GM12878 (cell line): ENCODE data around the gene PIM2. TPM values are rescaled to one million over a fixed set of nuclear protein-coding genes. Genes with fewer than 3 reads are reported as not detected.
A peak's percentile ranks its signal among the peaks of the same experiment; 100 is the strongest.

ENCODE experiments used
- ATF7 ChIP-seq: fragments of 450-650 bp; IDR thresholded peaks from 2 replicates; pipeline ENCODE4 v1.6.1; 2016; ENCODE audit warnings: low read depth, mild to moderate bottlenecking
- BHLHE40 ChIP-seq, 2 experiments: fragments of 450-650 bp in 1 of 2; IDR thresholded peaks; 2 replicates each; pipeline ENCODE4 v1.6.1; 2011 to 2017; ENCODE audit warnings: low read depth in 2 of 2, borderline replicate concordance in 1 of 2, improper control_type of control experiment in 1 of 2, low read length in 1 of 2, mild to moderate bottlenecking in 1 of 2
- HDGF ChIP-seq: fragments of 450-650 bp; IDR thresholded peaks from 2 replicates; pipeline ENCODE4 v1.6.1; 2016; ENCODE audit warnings: antibody characterized with exemption
- KDM1A ChIP-seq: fragments of 200-600 bp; sonication (generic); IDR thresholded peaks from 2 replicates; pipeline ENCODE4 v1.6.1; 2016; ENCODE audit warnings: borderline replicate concordance
- MYC ChIP-seq: IDR thresholded peaks from 2 replicates; pipeline ENCODE4 v1.6.1; 2011; ENCODE audit warnings: mild to moderate bottlenecking, low read length, moderate library complexity, inconsistent platforms; ENCODE audit not compliant: insufficient read depth, insufficient replicate concordance, insufficient read length, severe bottlenecking
- NR2C1 ChIP-seq: fragments of 450-650 bp; IDR thresholded peaks from 2 replicates; pipeline ENCODE4 v1.6.1; 2017; ENCODE audit warnings: antibody characterized with exemption, mild to moderate bottlenecking, moderate library complexity
- PAX5 ChIP-seq: IDR thresholded peaks from 2 replicates; pipeline ENCODE4 v1.6.1; 2011; ENCODE audit warnings: low read depth, low read length, borderline replicate concordance
- PML ChIP-seq: IDR thresholded peaks from 2 replicates; pipeline ENCODE4 v1.6.1; 2012; ENCODE audit warnings: low read length, inconsistent platforms
- RB1 ChIP-seq: fragments of 450-650 bp; formaldehyde crosslinking; IDR thresholded peaks from 2 replicates; pipeline ENCODE4 v1.6.1; 2017; ENCODE audit warnings: mild to moderate bottlenecking, borderline replicate concordance
- SUPT20H ChIP-seq: IDR thresholded peaks from 2 replicates; pipeline ENCODE4 v1.6.1; 2011; ENCODE audit warnings: low read depth, mild to moderate bottlenecking, low read length, moderate library complexity, borderline replicate concordance; ENCODE audit not compliant: control insufficient read depth
- TCF12 ChIP-seq: IDR thresholded peaks from 2 replicates; pipeline ENCODE4 v1.6.1; 2011; ENCODE audit warnings: low read depth, mild to moderate bottlenecking, low read length
- ZNF217 ChIP-seq: fragments of 450-650 bp; IDR thresholded peaks from 2 replicates; pipeline ENCODE4 v1.6.1; 2017; ENCODE audit warnings: antibody characterized with exemption, mild to moderate bottlenecking
- polyA plus RNA-seq, 11 experiments: library from polyadenylated mRNA; depleted of rRNA in 4 of 11; unstranded in 6 of 11; stranded (reverse) in 5 of 11; fragments of >200 nt; fragmentation: Nextera tagmentation in 4 of 11; fragmentation: Illumina TruSeq in 1 of 11; extraction: Ambion mirVana in 4 of 11; extraction: Trizol in 1 of 11; gene quantifications; 1 replicate in 1 of 11; 2 replicates in 10 of 11; pipeline versions ENCODE4 v1.2.1 to v1.2.3, GENCODE V29; 2011 to 2016; ENCODE audit warnings: inconsistent platforms in 2 of 11, missing spikeins in 2 of 11, low read depth in 1 of 11
- total RNA-seq, 4 experiments: library from RNA; depleted of rRNA in 3 of 4; stranded (reverse); fragments of >200 nt in 3 of 4; fragmentation: Illumina TruSeq in 1 of 4; extraction: Trizol in 1 of 4; gene quantifications; 2 replicates each; pipeline versions ENCODE4 v1.2.1 to v1.2.3, GENCODE V29; 2013 to 2021
- TF ChIP-seq, protein P1 (sequence below): fragments of 450-650 bp; IDR thresholded peaks from 2 replicates; pipeline ENCODE4 v1.6.1; 2016; ENCODE audit warnings: mild to moderate bottlenecking
- TF ChIP-seq, protein P2 (sequence below): fragments of 450-650 bp; IDR thresholded peaks from 2 replicates; pipeline ENCODE4 v1.6.1; 2017; ENCODE audit warnings: borderline replicate concordance
- TF ChIP-seq, protein P3 (sequence below): fragments of 450-650 bp; IDR thresholded peaks from 2 replicates; pipeline ENCODE4 v1.6.1; 2017; ENCODE audit warnings: mild to moderate bottlenecking, low read depth, inconsistent platforms; ENCODE audit not compliant: poor library complexity, severe bottlenecking

PIM2 gene
- total and polyA plus RNA-seq, 10 of the 15 experiments (the other 5 are each of a cell fraction or from before 2014, with no cell fraction given) = 19.2 to 96.8 (median 32.3) TPM

DNA sequence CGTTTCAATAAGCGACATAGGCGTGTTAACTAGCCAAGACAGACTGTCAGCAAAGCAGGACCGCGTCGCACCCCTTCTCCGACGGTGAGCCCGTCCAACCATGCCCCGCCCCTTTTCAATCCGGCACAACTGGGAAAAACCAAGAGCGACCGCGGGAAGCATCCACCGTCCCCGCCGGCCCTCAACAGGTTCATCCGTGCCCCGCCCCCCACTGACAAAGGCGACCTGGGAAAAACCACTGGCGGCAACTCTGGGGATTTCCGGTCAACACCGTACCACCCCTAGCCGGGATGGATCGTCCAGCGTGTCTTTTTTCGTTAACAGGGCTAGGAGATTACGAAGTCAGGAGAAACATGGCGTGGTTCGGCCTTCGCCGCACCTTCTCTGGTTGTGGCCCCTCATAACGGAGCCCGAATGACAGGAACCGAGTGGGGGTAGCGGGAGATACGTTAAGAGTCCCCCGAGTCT is 21.6 kb downstream of the PIM2 start (continued):
- TF ChIP-seq BHLHE40 (IDR thresholded peaks at IDR 0.05; ENCODE audit: borderline replicate concordance in 1 of 2, low read depth in 2 of 2, low read length in 1 of 2) = peak in 1 of 2 experiments; percentile 29; a peak in 2 of 4 replicates
- no peak for TF ChIP-seq HDGF
- TF ChIP-seq, protein P1, sequence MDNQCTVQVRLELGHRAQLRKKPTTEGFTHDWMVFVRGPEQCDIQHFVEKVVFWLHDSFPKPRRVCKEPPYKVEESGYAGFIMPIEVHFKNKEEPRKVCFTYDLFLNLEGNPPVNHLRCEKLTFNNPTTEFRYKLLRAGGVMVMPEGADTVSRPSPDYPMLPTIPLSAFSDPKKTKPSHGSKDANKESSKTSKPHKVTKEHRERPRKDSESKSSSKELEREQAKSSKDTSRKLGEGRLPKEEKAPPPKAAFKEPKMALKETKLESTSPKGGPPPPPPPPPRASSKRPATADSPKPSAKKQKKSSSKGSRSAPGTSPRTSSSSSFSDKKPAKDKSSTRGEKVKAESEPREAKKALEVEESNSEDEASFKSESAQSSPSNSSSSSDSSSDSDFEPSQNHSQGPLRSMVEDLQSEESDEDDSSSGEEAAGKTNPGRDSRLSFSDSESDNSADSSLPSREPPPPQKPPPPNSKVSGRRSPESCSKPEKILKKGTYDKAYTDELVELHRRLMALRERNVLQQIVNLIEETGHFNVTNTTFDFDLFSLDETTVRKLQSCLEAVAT = no peak
- TF ChIP-seq ATF7 = peak; percentile 78
- no peak for TF ChIP-seq PML
- TF ChIP-seq MYC = no peak
- TF ChIP-seq, protein P2, sequence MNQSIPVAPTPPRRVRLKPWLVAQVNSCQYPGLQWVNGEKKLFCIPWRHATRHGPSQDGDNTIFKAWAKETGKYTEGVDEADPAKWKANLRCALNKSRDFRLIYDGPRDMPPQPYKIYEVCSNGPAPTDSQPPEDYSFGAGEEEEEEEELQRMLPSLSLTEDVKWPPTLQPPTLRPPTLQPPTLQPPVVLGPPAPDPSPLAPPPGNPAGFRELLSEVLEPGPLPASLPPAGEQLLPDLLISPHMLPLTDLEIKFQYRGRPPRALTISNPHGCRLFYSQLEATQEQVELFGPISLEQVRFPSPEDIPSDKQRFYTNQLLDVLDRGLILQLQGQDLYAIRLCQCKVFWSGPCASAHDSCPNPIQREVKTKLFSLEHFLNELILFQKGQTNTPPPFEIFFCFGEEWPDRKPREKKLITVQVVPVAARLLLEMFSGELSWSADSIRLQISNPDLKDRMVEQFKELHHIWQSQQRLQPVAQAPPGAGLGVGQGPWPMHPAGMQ = no peak
- TF ChIP-seq SUPT20H = no peak
- no peak for TF ChIP-seq KDM1A
- TF ChIP-seq TCF12 = no peak
- no peak for TF ChIP-seq NR2C1
- no peak for TF ChIP-seq PAX5
- TF ChIP-seq, protein P3, sequence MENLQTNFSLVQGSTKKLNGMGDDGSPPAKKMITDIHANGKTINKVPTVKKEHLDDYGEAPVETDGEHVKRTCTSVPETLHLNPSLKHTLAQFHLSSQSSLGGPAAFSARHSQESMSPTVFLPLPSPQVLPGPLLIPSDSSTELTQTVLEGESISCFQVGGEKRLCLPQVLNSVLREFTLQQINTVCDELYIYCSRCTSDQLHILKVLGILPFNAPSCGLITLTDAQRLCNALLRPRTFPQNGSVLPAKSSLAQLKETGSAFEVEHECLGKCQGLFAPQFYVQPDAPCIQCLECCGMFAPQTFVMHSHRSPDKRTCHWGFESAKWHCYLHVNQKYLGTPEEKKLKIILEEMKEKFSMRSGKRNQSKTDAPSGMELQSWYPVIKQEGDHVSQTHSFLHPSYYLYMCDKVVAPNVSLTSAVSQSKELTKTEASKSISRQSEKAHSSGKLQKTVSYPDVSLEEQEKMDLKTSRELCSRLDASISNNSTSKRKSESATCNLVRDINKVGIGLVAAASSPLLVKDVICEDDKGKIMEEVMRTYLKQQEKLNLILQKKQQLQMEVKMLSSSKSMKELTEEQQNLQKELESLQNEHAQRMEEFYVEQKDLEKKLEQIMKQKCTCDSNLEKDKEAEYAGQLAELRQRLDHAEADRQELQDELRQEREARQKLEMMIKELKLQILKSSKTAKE = no peak
- TF ChIP-seq RB1 = no peak
- TF ChIP-seq ZNF217 = no peak
